Mononuclear cell (primary cell): ENCODE data around the gene PPP2R5C. TPM values are rescaled to one million over a fixed set of nuclear protein-coding genes. Genes with fewer than 3 reads are reported as not detected.

Experiments used
- H3K27me3 ChIP-seq: 2 replicates; pipeline ENCODE4 v1.6.0; 2011; ENCODE audit warnings: low read length, control low read depth; ENCODE audit not compliant: insufficient read depth
- H3K4me1 ChIP-seq: 2 replicates; pipeline ENCODE4 v1.5.1; 2011; ENCODE audit warnings: mild to moderate bottlenecking, low read length, control low read depth; ENCODE audit not compliant: insufficient read depth
- H3K4me3 ChIP-seq: 2 replicates; pipeline ENCODE4 v1.5.1; 2011; ENCODE audit warnings: mild to moderate bottlenecking, low read length, moderate library complexity
- H3K9me3 ChIP-seq: 2 replicates; pipeline ENCODE4 v1.5.1; 2011; ENCODE audit warnings: low read depth, mild to moderate bottlenecking, control low read depth, low read length
- total RNA-seq: library from RNA; depleted of rRNA; stranded (reverse); fragments of >200 nt; gene quantifications from one replicate; pipeline ENCODE4 v1.2.3, GENCODE V29; 2012

Gene PPP2R5C
- total RNA-seq, 1 donor = 466 TPM

GRCh38 chr14:101875727-101876554 lies 114.4 kb downstream of the PPP2R5C start:
- no peaks in the 10 kb centered on the region for H3K9me3 ChIP-seq
- peaks cover 66% of the 10 kb centered on the region for H3K4me1 ChIP-seq
- H3K4me3 ChIP-seq = no peak overlapping the region
- no peaks in the 10 kb centered on the region for H3K27me3 ChIP-seq

- H3K4me1 ChIP-seq = peaks cover 66% of the 10 kb centered on the region
- H3K27me3 ChIP-seq = no peaks in the 10 kb centered on the region
- H3K9me3 ChIP-seq = no peaks in the 10 kb centered on the region
- H3K4me3 ChIP-seq = no peak overlapping the region
Observed at GRCh38 chr14:101876555-101876938, 115.0 kb downstream of the PPP2R5C start.

GRCh38 chr14:101877766-101878165 lies 116.3 kb downstream of the PPP2R5C start:
- Histone ChIP-seq H3K4me1 (peaks cover 66% of the 10 kb centered on the region), H3K9me3 (no peaks in the 10 kb centered on the region), H3K27me3 (no peaks in the 10 kb centered on the region), H3K4me3 (no peak overlapping the region)

- Histone ChIP-seq H3K27me3 (no peaks in the 10 kb centered on the region), H3K9me3 (no peaks in the 10 kb centered on the region), H3K4me3 (no peak overlapping the region), H3K4me1 (peaks cover 64% of the 10 kb centered on the region)
Observed at GRCh38 chr14:101878211-101878821, 116.8 kb downstream of the PPP2R5C start.

DNA sequence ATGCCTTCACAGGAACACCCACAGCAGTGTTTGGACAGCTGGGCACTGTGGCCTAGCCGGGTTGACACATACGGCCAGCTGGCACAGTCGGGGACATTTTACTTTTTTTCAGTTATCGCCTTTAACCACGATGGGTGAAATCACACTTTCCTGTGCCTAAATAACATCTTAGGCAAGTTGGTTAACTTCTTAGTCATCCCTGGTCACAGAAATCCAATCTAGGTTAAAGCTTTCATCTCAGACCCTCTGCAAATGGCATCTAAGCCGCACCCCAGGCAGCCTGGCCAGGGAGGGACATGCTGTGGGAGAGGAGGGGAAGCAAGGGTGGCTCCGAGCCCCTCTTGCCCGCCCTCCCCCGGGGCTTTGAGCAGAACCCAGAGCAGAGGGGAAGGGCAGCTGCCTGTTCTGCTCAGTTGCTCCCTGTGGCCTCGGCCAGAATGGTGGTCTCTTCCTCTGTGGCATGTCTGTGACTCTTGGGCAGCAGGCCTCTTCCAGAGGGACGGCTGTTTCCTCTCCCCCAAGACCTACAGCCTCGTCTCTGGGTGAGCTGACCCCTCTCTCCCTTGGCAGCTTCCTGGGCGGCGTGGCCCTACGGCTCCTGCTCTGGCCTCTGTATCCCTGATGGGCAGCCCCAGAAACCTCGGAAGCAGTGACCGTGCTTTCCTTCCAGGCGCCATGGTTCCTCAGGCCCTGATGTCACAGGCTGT lies 117.5 kb downstream of the PPP2R5C start:
- peaks cover 58% of the 10 kb centered on the region for H3K4me1 ChIP-seq

DNA sequence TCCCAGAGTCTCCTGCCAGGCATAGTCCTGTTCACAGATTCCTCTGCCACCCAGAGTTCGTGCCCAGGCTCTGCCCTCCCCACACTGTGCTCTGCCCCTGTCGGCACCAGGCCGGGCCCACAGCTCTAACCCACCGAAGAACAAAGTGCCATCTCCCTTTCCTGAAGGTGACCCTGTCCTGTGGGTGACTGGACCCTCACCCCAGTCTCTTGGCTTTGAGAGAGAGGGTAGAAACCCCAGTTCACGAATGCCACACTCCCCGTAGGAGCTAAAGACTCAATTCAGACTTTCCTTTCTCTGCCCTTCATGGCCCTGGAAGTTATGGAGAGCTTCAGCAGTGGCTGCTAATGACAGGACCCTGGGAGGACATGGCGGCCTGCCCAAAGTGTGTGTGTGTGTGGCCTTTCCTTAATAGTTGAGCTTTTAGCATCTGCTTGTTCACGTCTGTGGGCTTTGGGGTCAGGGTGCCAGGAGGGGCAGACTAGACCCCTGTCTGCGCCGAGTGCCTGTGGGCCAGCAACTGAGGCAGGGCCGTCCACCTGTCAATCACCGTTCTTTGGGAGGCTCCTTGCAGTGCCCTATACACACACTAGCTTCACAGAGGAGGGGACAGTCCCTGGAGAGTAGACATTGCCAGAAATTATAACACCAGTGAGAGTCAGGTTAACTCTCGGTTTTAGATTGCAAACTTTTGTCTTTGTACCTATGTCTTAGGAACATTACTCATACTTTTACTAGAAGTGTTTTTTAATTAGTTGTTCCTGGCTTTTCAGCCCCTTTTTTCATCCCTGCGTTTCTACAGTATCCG lies 118.2 kb downstream of the PPP2R5C start:
- peaks cover 55% of the 10 kb centered on the region for H3K4me1 ChIP-seq
- H3K4me3 ChIP-seq = no peak overlapping the region
- H3K27me3 ChIP-seq = no peaks in the 10 kb centered on the region
- H3K9me3 ChIP-seq = no peaks in the 10 kb centered on the region

More for the DNA sequence above, 117.5 kb downstream of the PPP2R5C start:
- no peaks in the 10 kb centered on the region for H3K27me3 ChIP-seq
- H3K9me3 ChIP-seq = no peaks in the 10 kb centered on the region
- no peak overlapping the region for H3K4me3 ChIP-seq

GRCh38 chr14:101881426-101881825 lies 119.9 kb downstream of the PPP2R5C start:
- H3K4me3 ChIP-seq = no peak overlapping the region
- no peaks in the 10 kb centered on the region for H3K9me3 ChIP-seq
- no peaks in the 10 kb centered on the region for H3K27me3 ChIP-seq
- H3K4me1 ChIP-seq = peaks cover 40% of the 10 kb centered on the region

- peaks cover 31% of the 10 kb centered on the region for H3K4me1 ChIP-seq
- H3K9me3 ChIP-seq = no peaks in the 10 kb centered on the region
- H3K4me3 ChIP-seq = no peak overlapping the region
- no peaks in the 10 kb centered on the region for H3K27me3 ChIP-seq
Observed at GRCh38 chr14:101882141-101882935, 120.8 kb downstream of the PPP2R5C start.

DNA sequence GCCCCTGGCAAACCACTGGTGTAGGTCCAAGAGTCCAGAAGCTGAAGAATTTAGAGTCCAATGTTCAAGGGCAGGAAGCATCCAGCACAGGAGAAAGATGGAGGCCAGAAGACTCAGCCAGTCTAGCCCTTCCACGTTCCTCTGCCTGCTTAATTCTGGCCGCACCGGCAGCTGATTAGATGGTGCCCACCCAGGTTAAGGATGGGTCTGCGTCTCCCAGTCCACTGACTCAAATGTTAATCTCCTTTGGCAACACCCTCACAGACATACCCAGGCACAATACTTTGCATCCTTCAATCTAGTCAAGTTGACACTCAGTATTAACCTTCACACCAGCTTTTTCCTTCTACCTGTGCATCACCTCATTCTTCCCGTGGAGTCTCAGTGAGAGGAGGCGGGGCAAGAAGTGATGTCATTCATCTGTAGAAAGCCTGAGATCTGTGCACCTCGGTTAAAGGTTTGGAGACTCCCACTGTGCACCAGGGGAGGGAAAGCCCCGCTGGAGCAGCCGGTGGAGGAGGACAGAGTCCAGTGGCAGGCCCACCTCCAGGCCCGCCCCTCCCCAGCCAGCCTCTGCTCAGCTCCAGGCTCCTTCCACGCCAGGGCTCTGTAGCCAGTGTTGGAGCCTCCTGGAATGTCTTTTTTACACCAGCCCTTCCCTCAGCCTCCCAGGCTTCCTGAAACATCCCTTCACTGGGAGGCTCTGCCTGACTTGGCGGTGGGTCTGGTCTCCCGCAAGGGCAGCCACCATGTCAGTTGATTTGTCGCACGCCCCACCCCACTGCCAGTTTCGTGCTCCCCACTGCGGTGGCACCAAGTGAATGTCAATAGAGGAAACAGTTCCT lies 122.8 kb downstream of the PPP2R5C start:
- H3K4me3 ChIP-seq = no peak overlapping the region
- no peaks in the 10 kb centered on the region for H3K27me3 ChIP-seq
- peaks cover 11% of the 10 kb centered on the region for H3K4me1 ChIP-seq
- no peaks in the 10 kb centered on the region for H3K9me3 ChIP-seq

- Histone ChIP-seq H3K4me1 (peaks cover 6% of the 10 kb centered on the region), H3K27me3 (no peaks in the 10 kb centered on the region), H3K4me3 (no peak overlapping the region), H3K9me3 (no peaks in the 10 kb centered on the region)
Observed at GRCh38 chr14:101884934-101885576, 123.5 kb downstream of the PPP2R5C start.

- Histone ChIP-seq H3K4me1 (no peaks in the 10 kb centered on the region), H3K27me3 (no peaks in the 10 kb centered on the region), H3K4me3 (no peak overlapping the region), H3K9me3 (no peaks in the 10 kb centered on the region)
Observed at GRCh38 chr14:101887219-101887618, 125.7 kb downstream of the PPP2R5C start.

- H3K4me1 ChIP-seq = no peaks in the 10 kb centered on the region
- H3K27me3 ChIP-seq = no peaks in the 10 kb centered on the region
- no peak overlapping the region for H3K4me3 ChIP-seq
- H3K9me3 ChIP-seq = no peaks in the 10 kb centered on the region
Observed at GRCh38 chr14:101888182-101888581, 126.7 kb downstream of the PPP2R5C start.

GRCh38 chr14:101889366-101889765 lies 127.9 kb downstream of the PPP2R5C start:
- Histone ChIP-seq H3K4me1 (no peaks in the 10 kb centered on the region), H3K4me3 (no peak overlapping the region), H3K27me3 (no peaks in the 10 kb centered on the region), H3K9me3 (no peaks in the 10 kb centered on the region)
